Bronchus fibroblast of lung (primary cell): Measurements from ENCODE around the gene HSD17B11. TPM values are rescaled to one million over a fixed set of nuclear protein-coding genes. Genes with fewer than 3 reads are reported as not detected.

ENCODE experiments used
- total RNA-seq: library from RNA; depleted of rRNA; stranded (reverse); fragments of >200 nt; gene quantifications from 2 replicates; pipeline ENCODE4 v1.2.3, GENCODE V29; 2015

The HSD17B11 gene, protein sequence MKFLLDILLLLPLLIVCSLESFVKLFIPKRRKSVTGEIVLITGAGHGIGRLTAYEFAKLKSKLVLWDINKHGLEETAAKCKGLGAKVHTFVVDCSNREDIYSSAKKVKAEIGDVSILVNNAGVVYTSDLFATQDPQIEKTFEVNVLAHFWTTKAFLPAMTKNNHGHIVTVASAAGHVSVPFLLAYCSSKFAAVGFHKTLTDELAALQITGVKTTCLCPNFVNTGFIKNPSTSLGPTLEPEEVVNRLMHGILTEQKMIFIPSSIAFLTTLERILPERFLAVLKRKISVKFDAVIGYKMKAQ
- total RNA-seq, result 21.1 and 30.1 TPM in 2 replicates

DNA sequence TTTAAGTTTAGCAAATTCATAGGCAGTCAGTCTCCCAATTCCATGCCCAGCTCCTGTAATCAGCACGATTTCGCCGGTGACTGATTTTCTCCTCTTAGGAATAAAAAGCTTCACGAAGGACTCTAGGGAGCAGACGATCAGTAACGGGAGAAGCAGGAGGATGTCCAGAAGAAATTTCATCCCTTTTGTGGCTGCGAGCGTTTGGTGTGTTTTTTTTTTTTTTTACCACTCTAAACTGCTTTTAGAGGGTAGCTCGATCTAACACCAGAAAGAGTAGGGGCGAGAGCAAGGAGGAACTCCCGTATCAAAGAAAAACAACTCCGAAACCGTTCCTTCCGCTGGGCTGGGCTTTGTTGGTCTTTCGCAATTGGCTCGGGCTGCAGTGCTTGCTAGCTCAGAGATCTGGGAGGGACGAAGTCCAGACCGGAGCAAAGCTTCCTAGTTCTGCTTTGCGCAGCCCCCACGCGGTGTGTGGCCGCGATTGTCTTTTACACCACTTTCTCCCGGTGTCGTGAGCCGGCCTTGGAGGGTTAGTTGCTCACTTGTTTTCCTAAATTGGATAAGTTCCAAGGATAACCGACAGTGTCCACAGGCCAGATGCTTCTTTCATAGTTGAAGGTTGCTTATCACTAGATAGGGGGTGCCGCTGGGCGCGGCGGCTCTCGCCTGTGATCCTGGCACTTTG lies at the start of gene HSD17B11:
TSS of gene HSD17B11 (minus strand) at position 298 of the 685 bp plus-strand sequence. CDS start at position 180, 118 bp downstream.

DNA sequence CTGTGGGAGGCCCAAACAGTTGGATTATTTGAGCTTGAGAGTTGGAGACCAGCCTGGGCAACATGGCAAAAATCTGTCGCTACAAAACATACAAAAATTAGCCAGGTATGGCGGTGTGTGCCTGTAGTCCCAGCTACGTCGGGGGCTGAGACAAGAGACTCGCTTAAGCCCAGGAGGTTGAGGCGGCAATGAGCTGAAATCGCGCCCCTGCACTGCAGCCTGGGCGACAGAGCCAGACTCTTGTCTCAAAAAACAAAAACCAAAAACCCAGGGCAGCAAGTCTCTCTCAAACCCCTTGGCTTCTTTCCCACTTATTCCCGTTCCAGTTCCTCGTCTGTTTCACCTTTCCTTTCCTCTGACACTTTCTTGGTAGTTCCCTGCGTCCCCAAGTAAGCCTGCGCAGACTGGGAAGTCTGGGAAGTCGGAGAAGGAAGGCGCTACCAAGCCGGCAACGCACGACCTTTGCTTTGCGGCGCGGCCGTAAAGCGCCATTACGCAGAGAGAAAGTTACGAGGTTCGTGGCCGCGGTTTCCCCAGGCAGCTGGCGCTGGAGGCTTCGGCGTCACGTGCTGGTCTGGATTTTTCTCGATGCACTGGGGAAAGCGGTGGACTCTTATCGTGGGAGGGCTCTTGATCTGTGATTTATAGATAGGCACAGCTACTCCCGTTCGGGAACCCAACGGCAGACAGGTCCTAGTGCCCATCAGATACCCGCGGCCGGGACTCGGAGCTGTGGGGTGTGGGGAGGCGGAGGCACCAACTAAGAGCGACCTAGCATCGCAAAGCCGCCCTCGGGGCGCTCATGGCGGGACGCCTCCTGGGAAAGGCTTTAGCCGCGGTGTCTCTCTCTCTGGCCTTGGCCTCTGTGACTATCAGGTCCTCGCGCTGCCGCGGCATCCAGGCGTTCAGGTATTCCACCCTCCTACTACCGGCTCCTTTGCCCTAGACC lies 31.4 kb upstream of the HSD17B11 start, which contains the start of gene NUDT9:
TSS of gene NUDT9 (plus strand) at position 470 of the 949 bp plus-strand sequence. CDS start at position 803, 333 bp downstream.

DNA sequence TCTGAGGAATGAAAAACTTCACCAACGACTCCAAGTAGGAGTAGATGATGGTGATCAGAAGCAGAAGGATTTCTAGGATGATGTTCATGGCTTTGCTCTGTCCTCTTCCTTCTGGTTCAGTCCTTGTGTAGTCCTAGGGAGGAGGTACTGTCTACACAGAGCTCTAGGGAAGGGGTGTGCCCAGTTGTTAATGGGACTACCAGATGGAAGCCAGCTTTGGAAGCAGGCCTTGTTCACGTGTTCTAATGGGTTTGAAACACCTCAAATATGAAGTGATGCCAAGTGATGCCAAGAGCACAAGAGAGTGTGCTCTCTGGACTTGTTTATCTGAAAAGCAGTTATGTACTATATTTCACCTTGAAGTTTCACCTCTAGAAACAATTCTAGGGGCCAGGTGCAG lies 68.2 kb downstream of the HSD17B11 start, which contains the start of gene HSD17B13:
TSS of gene HSD17B13 (minus strand) at position 129 of the 400 bp plus-strand sequence. CDS start at position 88, 41 bp downstream.

Other genes with a start within 250 kb of the HSD17B11 start
- gene KLHL8, start 170.6 kb downstream of the HSD17B11 start, total RNA-seq, result 2.7 and 2.8 TPM in 2 replicates
- under 0.01 TPM in 1 of 2 replicates, not detected in the other for gene HSD17B13, start 68.3 kb downstream of the HSD17B11 start, total RNA-seq
- 10.6 and 14.3 TPM in 2 replicates for gene NUDT9, start 31.4 kb upstream of the HSD17B11 start, total RNA-seq
- gene SPARCL1, start 138.2 kb upstream of the HSD17B11 start, total RNA-seq, result under 0.01 TPM in 1 of 2 replicates, not detected in the other
- not detected in 2 replicates for gene DSPP, start 217.3 kb upstream of the HSD17B11 start, total RNA-seq